ENCODE results near the gene GNL3. TPM values are rescaled to one million over a fixed set of nuclear protein-coding genes. Genes with fewer than 3 reads are reported as not detected.

The GNL3 gene
- total RNA-seq, 1 donor from 2014 or later = 35.2 TPM

GRCh38 chr3:52682016-52682415 lies 3.8 kb upstream of the GNL3 start:
- Histone ChIP-seq H3K36me3 (peaks cover 42% of the 10 kb centered on the region), H3K4me1 (peaks cover 59% of the 10 kb centered on the region), H3K27ac (peak overlapping the region; percentile 25), H3K9me3 (no peaks in the 10 kb centered on the region), H3K27me3 (ENCODE audit: low read depth) (no peaks in the 10 kb centered on the region), H3K4me3 (no peak overlapping the region)
- no peak for TF ChIP-seq CTCF (IDR thresholded peaks at IDR 0.05)
- intact Hi-C loops (cut with DNase I) = no loop called here
- ATAC-seq (no peak), DNase-seq (no peak)

- no peak overlapping the region for H3K27ac ChIP-seq
- peak in 1 of 2 donors; percentile 36 for ATAC-seq
- intact Hi-C loops (cut with DNase I) = no loop called here
- no peak overlapping the region for H3K4me3 ChIP-seq
- no peaks in the 10 kb centered on the region for H3K27me3 ChIP-seq (ENCODE audit: low read depth)
- peaks cover 42% of the 10 kb centered on the region for H3K36me3 ChIP-seq
- no peak for TF ChIP-seq CTCF (IDR thresholded peaks at IDR 0.05)
- peaks cover 61% of the 10 kb centered on the region for H3K4me1 ChIP-seq
- H3K9me3 ChIP-seq = no peaks in the 10 kb centered on the region
- peak; percentile 85 for DNase-seq
Observed at GRCh38 chr3:52683611-52684010, 2.2 kb upstream of the GNL3 start.

GRCh38 chr3:52684184-52684583 lies 1.6 kb upstream of the GNL3 start:
- intact Hi-C loops (cut with DNase I) = no loop called here
- H3K9me3 ChIP-seq = no peaks in the 10 kb centered on the region
- peaks cover 55% of the 10 kb centered on the region for H3K4me1 ChIP-seq
- no peak for ATAC-seq
- no peaks in the 10 kb centered on the region for H3K27me3 ChIP-seq (ENCODE audit: low read depth)
- no peak for TF ChIP-seq CTCF (IDR thresholded peaks at IDR 0.05)
- H3K27ac ChIP-seq = peak overlapping the region; percentile 91
- H3K36me3 ChIP-seq = peaks cover 42% of the 10 kb centered on the region
- H3K4me3 ChIP-seq = peak overlapping the region; percentile 91
- no peak for DNase-seq

- peak overlapping the region; percentile 91 for H3K4me3 ChIP-seq
- ATAC-seq (peak; percentile 94 to 95), DNase-seq (peak; percentile 87)
- no peaks in the 10 kb centered on the region for H3K27me3 ChIP-seq (ENCODE audit: low read depth)
- no peak for TF ChIP-seq CTCF (IDR thresholded peaks at IDR 0.05)
- H3K36me3 ChIP-seq = peaks cover 42% of the 10 kb centered on the region
- peak overlapping the region; percentile 91 for H3K27ac ChIP-seq
- H3K4me1 ChIP-seq = peaks cover 51% of the 10 kb centered on the region
- intact Hi-C loops (cut with DNase I) = no loop called here
- no peaks in the 10 kb centered on the region for H3K9me3 ChIP-seq
Observed at GRCh38 chr3:52685285-52685708, 535 bp upstream of the GNL3 start.

- no peak for TF ChIP-seq CTCF (IDR thresholded peaks at IDR 0.05)
- H3K4me1 ChIP-seq = peaks cover 33% of the 10 kb centered on the region
Observed at GRCh38 chr3:52688266-52688665, 2.4 kb downstream of the GNL3 start.

GRCh38 chr3:52689151-52689550 lies 3.3 kb downstream of the GNL3 start:
- Histone ChIP-seq H3K36me3 (peaks cover 73% of the 10 kb centered on the region), H3K27ac (no peak overlapping the region), H3K27me3 (ENCODE audit: low read depth) (no peaks in the 10 kb centered on the region), H3K9me3 (no peaks in the 10 kb centered on the region), H3K4me3 (no peak overlapping the region), H3K4me1 (peaks cover 24% of the 10 kb centered on the region)
- ATAC-seq = no peak
- intact Hi-C loops (cut with DNase I) = no loop called here
- no peak for DNase-seq
- TF ChIP-seq CTCF (IDR thresholded peaks at IDR 0.05) = no peak

More at GRCh38 chr3:52688266-52688665, 2.4 kb downstream of the GNL3 start:
- Histone ChIP-seq H3K27ac (no peak overlapping the region), H3K36me3 (peaks cover 64% of the 10 kb centered on the region), H3K9me3 (no peaks in the 10 kb centered on the region), H3K27me3 (ENCODE audit: low read depth) (no peaks in the 10 kb centered on the region), H3K4me3 (no peak overlapping the region)
- DNase-seq (no peak), ATAC-seq (no peak)
- intact Hi-C loops (cut with DNase I) = no loop called here
